HUES6 (cell line): ENCODE results near the gene CLDN5.

Source experiments
- H3K27ac ChIP-seq: 2 replicates; pipeline ENCODE4 v1.7.0; 2013; ENCODE audit warnings: low read depth, mild to moderate bottlenecking, low read length, inconsistent platforms
- H3K27me3 ChIP-seq: 2 replicates; pipeline ENCODE4 v1.6.1; 2013; ENCODE audit warnings: low read length; ENCODE audit not compliant: control insufficient read depth, insufficient read depth
- H3K36me3 ChIP-seq: 2 replicates; pipeline ENCODE4 v1.6.1; 2013; ENCODE audit warnings: low read length; ENCODE audit not compliant: control insufficient read depth, insufficient read depth
- H3K4me1 ChIP-seq: 2 replicates; pipeline ENCODE4 v1.6.1; 2013; ENCODE audit warnings: low read length; ENCODE audit not compliant: control insufficient read depth, insufficient read depth
- H3K4me3 ChIP-seq: 2 replicates; pipeline ENCODE4 v1.5.1; 2013; ENCODE audit warnings: low read depth, low read length
- H3K9ac ChIP-seq: one replicate; pipeline ENCODE4 v1.6.1; 2013; ENCODE audit warnings: mild to moderate bottlenecking, low read length
- H3K9me3 ChIP-seq: 2 replicates; pipeline ENCODE4 v1.6.1; 2013; ENCODE audit warnings: low read depth, low read length; ENCODE audit not compliant: control insufficient read depth, insufficient read depth

CLDN5 gene

GRCh38 chr22:19501897-19502447 lies 22.2 kb downstream of the CLDN5 start:
- Histone ChIP-seq H3K4me3 (no peak overlapping the region), H3K9ac (no peak overlapping the region), H3K9me3 (no peaks in the 10 kb centered on the region), H3K27me3 (no peaks in the 10 kb centered on the region), H3K36me3 (peaks cover 61% of the 10 kb centered on the region), H3K4me1 (no peaks in the 10 kb centered on the region), H3K27ac (no peak overlapping the region)

GRCh38 chr22:19499880-19500242 lies 24.3 kb downstream of the CLDN5 start:
- no peak overlapping the region for H3K9ac ChIP-seq
- H3K27me3 ChIP-seq, result no peaks in the 10 kb centered on the region
- peaks cover 63% of the 10 kb centered on the region for H3K36me3 ChIP-seq

GRCh38 chr22:19499236-19499879 lies 24.9 kb downstream of the CLDN5 start:
- H3K27me3 ChIP-seq, result no peaks in the 10 kb centered on the region
- H3K4me1 ChIP-seq, result no peaks in the 10 kb centered on the region
- H3K9ac ChIP-seq, result no peak overlapping the region
- H3K4me3 ChIP-seq, result no peak overlapping the region
- no peak overlapping the region for H3K27ac ChIP-seq
- H3K9me3 ChIP-seq, result no peaks in the 10 kb centered on the region
- H3K36me3 ChIP-seq, result peaks cover 67% of the 10 kb centered on the region

More at GRCh38 chr22:19499880-19500242, 24.3 kb downstream of the CLDN5 start:
- H3K9me3 ChIP-seq, result no peaks in the 10 kb centered on the region
- H3K27ac ChIP-seq, result no peak overlapping the region
- H3K4me1 ChIP-seq, result no peaks in the 10 kb centered on the region
- H3K4me3 ChIP-seq, result no peak overlapping the region

GRCh38 chr22:19498866-19499190 lies 25.4 kb downstream of the CLDN5 start:
- Histone ChIP-seq H3K27me3 (no peaks in the 10 kb centered on the region), H3K9me3 (no peaks in the 10 kb centered on the region), H3K4me3 (no peak overlapping the region), H3K9ac (no peak overlapping the region), H3K36me3 (peaks cover 72% of the 10 kb centered on the region), H3K4me1 (no peaks in the 10 kb centered on the region), H3K27ac (no peak overlapping the region)

- Histone ChIP-seq H3K4me3 (no peak overlapping the region), H3K27ac (no peak overlapping the region), H3K9ac (no peak overlapping the region), H3K27me3 (no peaks in the 10 kb centered on the region), H3K36me3 (peaks cover 73% of the 10 kb centered on the region), H3K4me1 (no peaks in the 10 kb centered on the region), H3K9me3 (no peaks in the 10 kb centered on the region)
These were observed 25.9 kb downstream of the CLDN5 start for GRCh38 chr22:19498154-19498865.

GRCh38 chr22:19497245-19497644 lies 27.0 kb downstream of the CLDN5 start:
- Histone ChIP-seq H3K36me3 (peaks cover 79% of the 10 kb centered on the region), H3K27me3 (no peaks in the 10 kb centered on the region), H3K4me1 (no peaks in the 10 kb centered on the region), H3K9me3 (no peaks in the 10 kb centered on the region), H3K27ac (no peak overlapping the region), H3K4me3 (no peak overlapping the region), H3K9ac (no peak overlapping the region)

GRCh38 chr22:19496324-19496630 lies 27.9 kb downstream of the CLDN5 start:
- Histone ChIP-seq H3K4me3 (no peak overlapping the region), H3K9ac (no peak overlapping the region), H3K27me3 (no peaks in the 10 kb centered on the region), H3K27ac (no peak overlapping the region), H3K36me3 (peaks cover 78% of the 10 kb centered on the region), H3K4me1 (no peaks in the 10 kb centered on the region), H3K9me3 (no peaks in the 10 kb centered on the region)

GRCh38 chr22:19495562-19496323 lies 28.5 kb downstream of the CLDN5 start:
- Histone ChIP-seq H3K27ac (no peak overlapping the region), H3K4me1 (no peaks in the 10 kb centered on the region), H3K36me3 (peaks cover 75% of the 10 kb centered on the region), H3K9ac (no peak overlapping the region), H3K4me3 (no peak overlapping the region), H3K9me3 (no peaks in the 10 kb centered on the region), H3K27me3 (no peaks in the 10 kb centered on the region)

GRCh38 chr22:19494676-19495173 lies 29.5 kb downstream of the CLDN5 start:
- Histone ChIP-seq H3K4me1 (no peaks in the 10 kb centered on the region), H3K9ac (no peak overlapping the region), H3K27ac (no peak overlapping the region), H3K36me3 (peaks cover 71% of the 10 kb centered on the region), H3K27me3 (no peaks in the 10 kb centered on the region), H3K4me3 (no peak overlapping the region), H3K9me3 (no peaks in the 10 kb centered on the region)

- Histone ChIP-seq H3K9me3 (no peaks in the 10 kb centered on the region), H3K9ac (no peak overlapping the region), H3K27ac (no peak overlapping the region), H3K4me3 (no peak overlapping the region), H3K4me1 (no peaks in the 10 kb centered on the region), H3K27me3 (no peaks in the 10 kb centered on the region), H3K36me3 (peaks cover 72% of the 10 kb centered on the region)
These were observed 30.1 kb downstream of the CLDN5 start for GRCh38 chr22:19494001-19494560.
